ENCODE results near the gene ZNF202. TPM values are rescaled to one million over a fixed set of nuclear protein-coding genes. Genes with fewer than 3 reads are reported as not detected.
"Not testable (repeated sequence)": the region's sequence is repeated elsewhere in the genome, so short reads cannot be mapped to it uniquely, and the experiment has no call there.

ZNF202 gene
- total RNA-seq (2014; rRNA removed; shearing (Covaris generic); ENCODE audit: low replicate concordance): 7.4 and 25.7 TPM in 2 replicates

DNA sequence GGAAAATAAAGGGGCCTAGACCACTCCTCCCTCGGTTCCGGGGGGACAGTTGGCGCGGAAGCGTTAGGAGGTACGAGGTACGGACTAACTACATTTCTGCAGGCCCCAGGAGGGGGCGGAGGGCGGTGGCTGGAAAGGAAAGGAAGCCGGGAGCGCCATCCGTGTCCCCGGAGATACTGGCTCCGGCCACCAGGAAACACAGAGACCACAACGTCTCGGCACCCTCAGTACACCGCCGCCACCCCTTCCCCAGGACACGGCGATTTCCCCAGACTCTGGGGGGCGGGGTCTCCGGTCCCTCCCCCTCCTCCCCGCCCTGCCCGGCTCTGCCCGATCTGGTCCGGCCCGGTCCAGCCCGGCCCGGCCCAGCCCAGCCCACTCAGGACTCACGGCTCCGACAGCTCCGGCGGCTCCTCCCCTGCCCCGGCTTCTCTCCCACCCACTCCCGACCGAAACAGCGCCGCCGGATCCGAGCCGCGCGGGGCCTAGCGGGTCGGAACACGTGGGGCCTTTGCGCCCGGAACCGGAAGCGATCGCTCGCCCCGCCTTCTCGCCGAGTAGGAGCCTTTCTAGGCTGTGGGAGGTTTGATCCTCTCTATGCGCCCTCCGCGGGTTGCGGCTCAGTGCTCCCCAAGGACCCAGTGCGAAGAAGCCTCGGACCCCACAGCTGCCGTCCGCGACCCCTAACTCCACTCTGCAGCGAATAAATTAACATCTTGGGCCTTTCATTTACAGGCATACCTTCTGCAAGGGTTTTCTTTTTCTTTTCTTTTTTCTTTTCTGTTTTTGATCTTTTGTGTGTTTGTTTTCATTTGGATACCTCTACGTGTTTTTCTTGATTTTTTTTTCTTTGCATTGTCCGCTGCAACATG is at the start of gene ZNF202:
TSS of gene ZNF202 (minus strand) at position 502 of the 872 bp plus-strand sequence. CDS start 10,772 bp downstream, outside the sequence.
- in situ Hi-C loops (cut with HindIII; ENCODE audit: low pct_unique_long_range_greater_than_20kb, low sequenced_read_pairs): no loop called here
- peak; percentile 71 for DNase-seq (ENCODE audit: low read depth)

DNA sequence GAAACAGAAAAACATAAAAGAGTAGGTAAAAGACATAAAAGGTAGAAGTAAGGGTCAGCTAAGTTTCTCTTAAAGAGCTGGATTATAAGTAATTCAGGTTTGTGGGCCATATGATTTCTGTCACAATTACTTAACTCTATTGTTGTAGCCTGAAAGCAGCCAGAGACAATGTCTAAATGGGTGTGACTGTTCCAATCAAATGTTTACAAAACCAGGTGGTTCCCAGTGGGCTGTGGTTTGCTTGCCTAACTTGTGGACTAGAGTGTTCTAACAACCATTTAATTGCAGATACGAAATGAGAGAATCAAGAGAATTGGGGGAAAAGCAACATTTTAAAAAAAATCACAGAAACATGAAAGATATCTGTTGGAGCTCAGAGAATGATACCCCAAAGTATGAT is 42.1 kb upstream of the ZNF202 start:
- in situ Hi-C loops (cut with HindIII; ENCODE audit: low pct_unique_long_range_greater_than_20kb, low sequenced_read_pairs): no loop called here
- no peak for DNase-seq (ENCODE audit: low read depth)

DNA sequence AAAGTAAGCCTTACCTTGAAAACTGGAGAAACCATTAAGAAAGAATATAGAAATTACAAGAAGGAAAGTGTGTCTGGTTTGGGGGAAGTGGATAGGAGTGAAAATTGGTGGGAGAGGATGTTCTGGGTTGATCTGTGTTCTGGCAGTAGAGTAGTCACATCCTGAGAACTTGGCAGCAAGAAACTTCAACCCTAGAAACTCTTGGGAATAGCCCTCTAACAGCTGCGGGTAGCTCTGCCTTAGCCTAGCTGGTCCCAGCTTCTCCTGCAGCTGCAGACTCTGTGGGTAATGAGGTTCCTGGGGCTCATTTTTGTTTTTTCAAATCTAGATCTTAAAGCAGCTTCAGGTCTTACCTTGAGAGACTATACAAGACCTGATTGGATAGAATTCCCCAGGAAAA is 37.1 kb upstream of the ZNF202 start:
- in situ Hi-C loops (cut with HindIII; ENCODE audit: low pct_unique_long_range_greater_than_20kb, low sequenced_read_pairs): no loop called here

DNA sequence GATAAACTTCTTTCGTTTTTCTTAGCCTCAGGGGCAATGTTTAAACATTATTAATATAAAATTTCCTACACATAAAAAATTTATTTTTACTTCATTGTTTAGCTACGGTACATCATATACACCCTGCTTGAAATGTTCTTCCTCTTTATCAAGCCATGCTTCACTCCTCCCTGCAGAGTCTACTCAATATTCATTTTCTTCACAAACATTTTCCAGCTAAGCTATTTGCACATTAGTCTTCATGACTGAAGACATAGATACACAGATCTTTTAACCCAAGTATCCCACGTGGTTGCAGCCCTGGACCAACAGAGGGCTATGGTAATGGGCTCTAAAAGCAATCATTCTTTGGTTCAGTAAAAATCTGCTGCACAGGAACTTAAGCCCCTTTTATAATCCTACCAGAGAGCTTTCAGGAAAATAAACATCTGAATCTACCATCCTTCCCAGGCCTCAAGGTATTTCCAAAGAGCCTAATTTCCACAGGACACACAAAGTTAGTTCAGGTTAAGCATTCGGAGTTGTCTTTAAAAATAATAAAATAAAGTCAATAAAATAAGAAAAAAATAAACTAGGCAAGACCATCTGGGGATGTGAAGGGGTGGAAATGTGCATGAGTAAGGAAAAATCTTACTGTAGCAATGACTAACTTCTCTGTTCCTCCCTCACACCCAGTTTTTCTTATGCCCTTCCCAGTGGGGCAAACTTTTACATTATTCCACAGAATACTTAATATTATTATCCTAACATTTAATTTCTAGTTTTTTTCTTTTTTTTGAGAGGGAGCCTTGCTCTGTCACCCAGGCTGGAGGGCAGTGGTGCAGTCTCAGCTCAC is 34.5 kb upstream of the ZNF202 start:
- in situ Hi-C loops (cut with HindIII; ENCODE audit: low pct_unique_long_range_greater_than_20kb, low sequenced_read_pairs): no loop called here
- no peak for DNase-seq (ENCODE audit: low read depth)

More for the DNA sequence above, 37.1 kb upstream of the ZNF202 start:
- no peak for DNase-seq (ENCODE audit: low read depth)

DNA sequence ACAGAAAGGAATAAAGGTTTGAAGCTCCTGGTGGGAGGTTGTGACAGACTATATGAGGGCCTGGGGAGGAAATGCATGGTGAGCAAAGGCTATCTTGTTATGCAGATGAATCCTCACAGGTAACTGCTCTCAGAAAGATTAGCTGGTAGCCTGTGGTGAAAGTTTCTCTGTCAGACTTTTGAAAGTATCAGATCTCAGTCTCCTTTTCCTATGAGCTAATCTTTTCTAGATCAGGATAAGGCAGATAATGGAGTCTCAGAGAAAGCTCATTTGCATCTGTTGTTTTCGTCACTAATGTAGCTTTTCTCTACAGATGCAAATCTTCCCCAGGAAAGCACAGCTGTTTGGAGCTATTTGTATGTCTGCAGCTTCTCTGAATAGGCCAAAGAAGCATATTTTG is 33.8 kb upstream of the ZNF202 start:
- no peak for DNase-seq (ENCODE audit: low read depth)
- in situ Hi-C loops (cut with HindIII; ENCODE audit: low pct_unique_long_range_greater_than_20kb, low sequenced_read_pairs): no loop called here

DNA sequence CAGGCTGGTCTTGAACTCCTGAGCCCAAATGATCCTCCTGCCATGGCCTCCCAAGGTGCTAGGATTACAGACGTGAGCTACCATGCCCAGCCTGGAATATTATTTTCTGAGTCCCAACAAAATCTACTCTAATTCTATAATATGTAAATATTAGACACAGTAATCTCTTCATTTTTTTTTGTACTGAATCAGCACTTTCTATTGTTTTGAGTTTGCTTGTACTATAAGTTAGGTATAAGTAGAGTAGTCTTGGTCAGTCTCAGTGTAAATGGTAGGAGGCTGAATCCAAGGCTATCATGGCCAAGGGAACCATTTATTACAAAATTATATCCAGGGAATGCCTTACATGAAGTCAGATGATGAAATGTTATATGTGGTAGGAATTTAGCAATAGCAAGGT is 32.5 kb upstream of the ZNF202 start:
- in situ Hi-C loops (cut with HindIII; ENCODE audit: low pct_unique_long_range_greater_than_20kb, low sequenced_read_pairs): no loop called here

DNA sequence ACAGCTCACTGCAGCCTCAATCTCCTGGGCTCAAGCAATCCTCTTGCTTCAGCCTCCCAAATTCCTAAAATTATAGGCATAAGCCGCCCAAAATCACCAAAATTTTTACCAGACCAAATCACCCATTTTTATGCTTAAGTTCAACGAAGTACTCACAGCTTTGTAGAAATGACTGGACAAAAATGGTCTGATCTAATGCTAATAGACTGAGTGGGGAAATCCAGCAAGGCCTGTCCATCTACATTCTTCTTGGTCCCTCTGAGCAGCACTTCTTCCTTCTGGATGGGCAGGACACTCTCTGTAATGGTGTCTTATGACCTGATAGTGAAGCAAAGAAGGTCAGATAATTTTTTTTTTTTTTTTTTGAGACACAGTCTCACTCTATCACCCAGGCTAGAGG is 31.6 kb upstream of the ZNF202 start:
- no peak for DNase-seq (ENCODE audit: low read depth)
- in situ Hi-C loops (cut with HindIII; ENCODE audit: low pct_unique_long_range_greater_than_20kb, low sequenced_read_pairs): no loop called here

More for the DNA sequence above, 32.5 kb upstream of the ZNF202 start:
- no peak for DNase-seq (ENCODE audit: low read depth)

DNA sequence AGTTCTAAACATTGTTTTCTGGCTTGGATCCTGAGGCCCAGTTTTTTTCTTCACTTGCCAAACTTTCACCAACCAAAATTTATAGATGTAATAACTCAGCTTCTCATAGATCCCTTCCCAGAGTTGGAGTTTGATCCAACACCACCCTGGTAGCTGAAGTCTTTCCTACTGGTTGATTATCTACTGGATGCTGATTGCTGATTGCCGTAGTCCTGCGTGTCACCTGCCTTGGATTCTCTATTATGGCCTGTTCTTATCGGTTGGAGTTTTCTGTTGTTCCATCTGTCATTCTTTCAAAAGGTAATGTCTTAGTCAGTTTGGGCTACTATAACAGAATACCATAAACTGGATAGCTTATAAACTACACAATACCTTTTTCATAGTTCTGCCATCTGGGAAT is 30.2 kb upstream of the ZNF202 start:
- in situ Hi-C loops (cut with HindIII; ENCODE audit: low pct_unique_long_range_greater_than_20kb, low sequenced_read_pairs): no loop called here
- no peak for DNase-seq (ENCODE audit: low read depth)

DNA sequence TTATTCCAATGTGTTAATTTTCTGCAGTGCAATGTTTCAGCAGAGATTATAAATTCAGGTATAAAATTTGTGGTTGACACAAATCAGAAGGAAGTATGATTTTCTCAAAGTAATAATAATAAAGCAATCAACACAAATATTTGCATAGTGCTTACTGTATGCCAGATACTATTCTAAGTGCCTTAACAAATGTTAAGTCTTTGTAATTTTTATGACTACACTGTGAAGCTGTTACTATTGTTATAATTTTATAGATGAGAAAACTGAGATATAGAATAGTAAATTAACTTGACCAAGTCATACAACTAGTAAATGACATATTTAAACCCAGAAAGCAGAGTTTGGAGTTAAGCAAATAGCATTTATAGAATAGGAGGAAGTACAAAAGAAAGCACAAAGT is 29.3 kb upstream of the ZNF202 start:
- no peak for DNase-seq (ENCODE audit: low read depth)
- in situ Hi-C loops (cut with HindIII; ENCODE audit: low pct_unique_long_range_greater_than_20kb, low sequenced_read_pairs): no loop called here

DNA sequence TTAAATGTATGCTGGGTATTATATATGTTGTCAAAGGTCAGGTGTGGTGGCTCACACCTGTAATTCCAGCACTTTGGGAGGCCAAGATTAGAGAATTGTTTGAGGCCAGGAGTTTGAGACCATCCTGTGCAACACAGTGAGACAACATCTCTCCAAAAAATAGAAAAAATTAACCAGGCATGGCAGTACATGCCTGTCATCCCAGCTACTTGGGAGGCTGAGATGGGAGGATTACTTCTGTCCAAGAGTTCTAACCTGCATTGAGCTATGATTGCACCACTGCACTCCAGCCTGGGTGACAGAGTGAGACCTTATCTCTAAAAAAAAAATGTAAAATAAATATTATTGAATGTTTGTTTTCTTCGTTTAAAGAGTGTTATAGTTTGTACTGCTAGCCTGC is 24.1 kb upstream of the ZNF202 start:
- in situ Hi-C loops (cut with HindIII; ENCODE audit: low pct_unique_long_range_greater_than_20kb, low sequenced_read_pairs): no loop called here
- DNase-seq (ENCODE audit: low read depth): no peak

DNA sequence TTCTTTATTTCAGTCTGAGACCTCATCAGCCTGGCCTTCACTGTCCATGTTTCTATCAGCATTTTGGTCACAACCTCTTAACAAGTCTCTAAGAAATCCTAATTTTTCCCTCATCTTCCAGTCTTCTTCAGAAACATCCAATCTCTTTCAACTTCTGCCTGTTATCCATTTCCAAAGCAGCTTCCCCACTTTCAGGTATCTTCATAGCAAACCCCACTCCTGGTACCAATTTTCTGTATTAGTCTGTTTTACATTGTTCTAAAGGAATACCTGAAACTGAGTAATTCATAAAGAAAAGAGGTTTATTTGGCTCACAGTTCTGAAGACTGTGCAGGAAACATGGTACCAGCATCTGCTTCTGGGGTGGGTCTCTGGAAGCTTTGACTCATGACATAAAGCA is 21.0 kb upstream of the ZNF202 start:
- in situ Hi-C loops (cut with HindIII; ENCODE audit: low pct_unique_long_range_greater_than_20kb, low sequenced_read_pairs): no loop called here
- DNase-seq (ENCODE audit: low read depth): no peak

DNA sequence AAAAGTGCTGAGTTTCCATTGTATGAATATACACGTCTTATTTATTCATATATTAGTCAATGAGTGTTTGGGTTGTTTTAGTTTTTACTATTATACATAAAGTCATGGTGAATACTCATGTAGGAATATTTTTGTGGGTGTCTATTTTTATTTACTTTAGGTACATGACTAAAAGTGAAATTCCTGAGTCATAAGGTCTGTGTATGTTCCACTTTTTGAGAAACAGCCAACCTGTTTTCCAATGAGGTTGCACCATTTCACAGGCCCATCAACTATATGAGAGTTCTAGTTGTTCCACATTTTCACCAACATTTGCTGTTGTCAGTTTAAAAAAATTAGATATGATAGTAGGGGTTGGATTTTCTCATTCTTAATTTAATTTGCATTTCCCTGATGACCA is 19.4 kb upstream of the ZNF202 start:
- no peak for DNase-seq (ENCODE audit: low read depth)
- in situ Hi-C loops (cut with HindIII; ENCODE audit: low pct_unique_long_range_greater_than_20kb, low sequenced_read_pairs): no loop called here

DNA sequence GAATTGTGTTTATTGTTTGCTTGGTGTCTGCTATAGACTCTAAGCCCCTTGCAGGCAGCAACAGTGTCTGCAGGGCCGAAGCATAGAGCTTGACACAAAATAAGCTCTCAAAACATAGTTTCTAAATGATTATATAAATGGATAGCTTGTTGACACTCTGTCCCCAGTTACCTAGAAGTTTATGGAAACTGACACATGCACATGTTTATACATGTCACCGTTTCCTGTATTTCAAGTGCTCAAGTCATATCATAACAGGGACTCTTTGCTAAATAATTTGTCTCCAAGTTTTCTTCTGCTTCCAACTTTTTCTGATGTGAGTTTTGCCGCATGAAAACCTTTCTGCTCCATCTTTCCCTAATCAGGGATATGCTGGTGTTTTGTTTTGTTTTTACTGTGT is 16.5 kb upstream of the ZNF202 start:
- in situ Hi-C loops (cut with HindIII; ENCODE audit: low pct_unique_long_range_greater_than_20kb, low sequenced_read_pairs): no loop called here
- DNase-seq (ENCODE audit: low read depth): no peak

DNA sequence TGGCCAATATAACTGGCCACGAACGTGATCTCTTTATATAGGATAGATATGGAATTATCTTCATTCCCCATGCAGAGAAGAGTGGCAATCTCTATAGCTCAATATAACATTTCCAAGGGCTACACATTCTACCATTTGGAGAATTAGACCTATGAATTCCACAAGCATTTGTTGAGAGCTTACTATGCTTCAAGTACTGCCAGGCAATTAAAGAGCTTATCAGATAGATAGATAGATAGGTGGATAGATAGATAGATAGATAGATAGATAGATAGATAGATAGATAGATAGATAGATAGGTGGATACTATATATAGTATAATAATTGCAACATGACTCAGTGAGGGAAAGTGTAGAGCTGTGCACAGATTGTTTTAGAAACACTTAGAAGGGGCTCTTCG is 14.4 kb upstream of the ZNF202 start:
- DNase-seq (ENCODE audit: low read depth): no peak
- in situ Hi-C loops (cut with HindIII; ENCODE audit: low pct_unique_long_range_greater_than_20kb, low sequenced_read_pairs): no loop called here

DNA sequence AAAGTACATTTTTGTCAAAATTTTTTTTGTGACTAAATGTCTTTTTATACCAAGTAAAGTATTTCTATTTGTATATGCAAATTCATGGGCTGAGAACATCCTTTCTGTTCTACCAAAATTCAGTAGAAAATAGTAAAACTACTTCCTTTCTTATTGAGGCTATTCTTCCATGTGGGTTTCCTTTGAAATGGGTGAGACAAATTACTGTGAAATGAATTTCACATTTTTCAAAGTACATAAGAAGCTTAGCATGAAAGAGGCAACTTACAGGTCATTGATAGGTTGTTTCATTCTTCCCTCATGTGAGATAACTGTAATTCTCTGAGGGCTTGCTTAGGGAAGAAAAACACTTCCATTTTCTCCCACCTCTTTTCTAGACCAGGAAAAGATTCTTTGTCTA is 13.9 kb upstream of the ZNF202 start:
- no peak for DNase-seq (ENCODE audit: low read depth)
- in situ Hi-C loops (cut with HindIII; ENCODE audit: low pct_unique_long_range_greater_than_20kb, low sequenced_read_pairs): no loop called here

DNA sequence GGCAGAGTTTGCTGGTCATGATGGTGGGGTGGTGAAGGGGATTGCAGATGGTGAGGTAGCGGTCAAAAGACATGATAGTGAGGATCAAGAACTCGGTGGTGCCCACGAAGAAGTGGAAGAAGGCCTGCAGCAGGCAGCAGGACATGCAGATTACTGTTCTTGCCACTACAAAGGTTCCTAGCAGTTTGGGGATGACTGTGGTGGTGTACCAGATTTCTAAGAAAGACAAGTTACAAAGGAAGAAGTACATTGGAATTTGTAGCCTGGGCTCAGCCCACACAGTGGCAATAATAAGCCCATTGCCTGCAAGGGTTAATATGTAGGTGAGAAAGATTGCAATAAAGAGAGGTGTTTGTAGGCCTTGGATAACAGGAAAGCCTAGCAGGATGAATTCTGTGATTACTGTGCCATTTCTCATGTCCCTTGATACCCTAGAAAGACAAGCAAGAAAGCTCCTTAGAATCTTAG is 12.7 kb upstream of the ZNF202 start, which contains the start of gene OR6X1:
TSS of gene OR6X1 (minus strand) at position 418 of the 468 bp plus-strand sequence. CDS start at position 418, 0 bp downstream.
- in situ Hi-C loops (cut with HindIII; ENCODE audit: low pct_unique_long_range_greater_than_20kb, low sequenced_read_pairs): no loop called here
- DNase-seq (ENCODE audit: low read depth): no peak

DNA sequence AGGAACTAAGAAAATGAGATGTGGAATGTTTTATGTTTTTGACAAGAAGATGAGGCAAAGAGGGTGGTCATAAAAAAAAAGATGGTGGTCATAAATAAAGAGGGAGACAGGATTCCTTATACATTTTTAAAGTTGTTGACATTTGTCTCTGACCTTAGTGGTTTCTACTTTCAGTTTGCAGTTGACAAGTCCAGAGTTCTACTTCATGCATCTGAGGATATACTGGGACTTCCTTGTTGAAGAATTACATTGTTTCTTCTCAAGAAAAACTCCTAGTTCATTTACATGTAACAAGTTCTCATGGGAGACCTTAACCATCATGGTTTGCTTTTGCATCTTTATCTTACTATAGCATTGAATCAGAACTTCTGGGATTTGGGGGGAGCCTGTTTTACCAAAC is 11.7 kb upstream of the ZNF202 start:
- in situ Hi-C loops (cut with HindIII; ENCODE audit: low pct_unique_long_range_greater_than_20kb, low sequenced_read_pairs): no loop called here
- no peak for DNase-seq (ENCODE audit: low read depth)

DNA sequence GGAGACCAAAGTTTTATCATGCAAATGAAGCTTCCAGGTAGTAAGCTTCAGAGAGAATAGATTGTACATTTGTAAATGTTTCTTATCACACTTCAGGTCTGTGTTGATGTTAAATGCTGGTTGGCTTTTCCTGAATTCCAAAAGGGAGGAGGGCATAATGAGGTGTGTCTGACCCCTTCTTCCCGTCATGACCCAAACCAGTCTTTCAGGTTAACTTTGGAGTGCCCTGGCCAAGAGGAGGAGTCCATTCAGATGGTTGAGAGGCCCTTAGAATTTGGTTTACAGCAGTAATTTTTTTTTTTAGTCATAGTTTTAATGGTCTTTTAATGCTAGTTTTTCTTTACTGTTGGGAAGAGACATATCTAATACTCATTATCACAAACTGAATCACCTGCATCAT is 10.3 kb upstream of the ZNF202 start:
- in situ Hi-C loops (cut with HindIII; ENCODE audit: low pct_unique_long_range_greater_than_20kb, low sequenced_read_pairs): no loop called here

DNA sequence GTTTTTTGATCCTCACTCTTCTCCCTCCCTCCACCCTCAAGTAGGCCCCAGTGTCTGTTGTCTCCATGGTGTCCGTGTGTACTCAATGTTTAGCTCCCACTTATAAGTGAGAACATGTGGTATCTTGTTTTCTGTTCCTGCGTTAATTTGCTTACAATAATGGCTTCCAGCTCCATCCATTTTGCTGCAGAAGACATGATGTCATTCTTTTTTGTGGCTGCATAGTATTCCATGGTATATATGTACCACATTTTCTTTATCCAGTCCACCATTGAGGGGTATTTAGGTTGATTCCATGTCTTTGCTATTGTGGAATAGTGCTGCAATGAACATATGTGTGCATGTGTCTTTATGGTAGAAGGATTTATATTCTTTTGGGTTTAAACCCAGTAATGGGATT is 6.9 kb upstream of the ZNF202 start:
- DNase-seq (ENCODE audit: low read depth); in situ Hi-C loops (cut with HindIII; ENCODE audit: low pct_unique_long_range_greater_than_20kb, low sequenced_read_pairs): not testable (repeated sequence)

More for the DNA sequence above, 10.3 kb upstream of the ZNF202 start:
- no peak for DNase-seq (ENCODE audit: low read depth)
